Stimulated activated CD8-positive, alpha-beta memory T cell treated with anti-CD3 and anti-CD28 coated beads, Interleukin-15, amount 100 ng/mL, for 24 hours (primary cell): Measurements from ENCODE around the gene PROCR.
"Not testable (repeated sequence)": the region's sequence is repeated elsewhere in the genome, so short reads cannot be mapped to it uniquely, and the experiment has no call there.

Source experiments
- DNase-seq: peaks from one replicate; pipeline ENCODE4 v3.0.0-alpha.2; 2020; ENCODE audit warnings: low read depth

PROCR gene

DNA sequence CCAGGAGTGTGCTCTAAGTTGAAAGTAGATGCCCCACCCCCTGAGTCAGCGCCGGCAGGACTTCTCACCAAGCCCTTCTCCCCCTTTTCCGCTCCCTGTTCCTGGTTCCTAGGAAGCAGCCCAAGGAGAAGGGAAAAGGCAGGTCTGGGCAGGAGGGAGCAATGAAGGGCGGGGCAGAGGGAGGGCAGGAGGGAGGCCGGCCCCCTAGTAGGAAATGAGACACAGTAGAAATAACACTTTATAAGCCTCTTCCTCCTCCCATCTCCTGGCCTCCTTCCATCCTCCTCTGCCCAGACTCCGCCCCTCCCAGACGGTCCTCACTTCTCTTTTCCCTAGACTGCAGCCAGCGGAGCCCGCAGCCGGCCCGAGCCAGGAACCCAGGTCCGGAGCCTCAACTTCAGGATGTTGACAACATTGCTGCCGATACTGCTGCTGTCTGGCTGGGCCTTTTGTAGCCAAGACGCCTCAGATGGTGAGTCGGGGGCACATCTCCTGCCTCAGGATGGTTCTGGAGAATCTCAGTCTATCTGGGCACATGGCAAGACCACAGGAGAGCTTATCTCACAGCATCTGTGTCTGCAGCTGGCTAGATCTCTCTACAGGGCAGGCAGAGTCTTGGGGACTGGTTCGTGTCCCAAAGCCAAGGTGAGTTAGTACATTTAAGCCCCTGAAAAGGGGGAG, at the start of gene PROCR:
PROCR (plus strand) TSS at position 320 of the 681 bp plus-strand sequence; CDS start at position 403, 83 bp downstream.
- no peak for DNase-seq

GRCh38 chr20:35122756-35123405, 49.0 kb upstream of the PROCR start:
- no peak for DNase-seq

- DNase-seq, result no peak
Measured at GRCh38 chr20:35125753-35126152, 46.1 kb upstream of the PROCR start.

- DNase-seq, result no peak
Measured at GRCh38 chr20:35129647-35130069, 42.2 kb upstream of the PROCR start.

DNA sequence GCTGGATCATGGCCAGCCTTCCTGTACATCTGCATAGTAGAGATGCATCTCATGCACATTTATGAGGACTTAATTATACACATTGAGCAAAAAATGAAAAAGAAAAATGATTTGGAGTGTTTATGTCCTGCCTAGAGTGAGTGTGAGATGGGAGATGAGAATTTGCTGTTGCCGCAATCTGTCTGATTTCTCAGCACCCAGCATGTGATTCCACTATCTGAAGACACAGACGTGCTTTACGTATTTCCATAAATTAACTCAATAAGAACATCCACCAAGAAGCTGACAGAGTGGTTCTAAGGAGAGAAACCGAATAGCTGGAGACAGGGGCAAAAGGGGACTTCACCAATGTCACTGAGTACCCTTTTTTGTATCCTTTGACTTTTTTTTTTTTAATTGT, 39.9 kb upstream of the PROCR start:
- DNase-seq, result no peak

DNA sequence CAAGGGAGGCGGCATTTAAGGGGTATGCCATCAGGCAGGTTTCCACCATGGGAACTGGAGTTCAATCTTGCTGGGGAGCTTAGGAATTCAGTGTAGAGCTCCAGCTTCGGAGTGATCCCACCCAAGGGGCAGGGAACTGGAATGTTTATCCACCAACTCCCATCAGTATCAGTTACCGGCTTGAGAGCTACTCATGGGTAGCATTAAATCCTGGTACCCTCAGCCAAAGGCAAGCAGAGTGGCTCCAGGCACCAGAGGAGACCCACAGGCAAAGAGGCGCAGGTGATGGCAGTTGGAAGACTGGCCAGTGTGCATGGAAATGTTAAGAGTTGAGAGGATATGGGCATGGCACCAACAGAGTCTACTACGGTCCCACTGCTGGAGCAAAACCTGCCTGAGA, 38.8 kb upstream of the PROCR start:
- DNase-seq, result no peak

- no peak for DNase-seq
Measured at GRCh38 chr20:35133735-35134134, 38.1 kb upstream of the PROCR start.

DNA sequence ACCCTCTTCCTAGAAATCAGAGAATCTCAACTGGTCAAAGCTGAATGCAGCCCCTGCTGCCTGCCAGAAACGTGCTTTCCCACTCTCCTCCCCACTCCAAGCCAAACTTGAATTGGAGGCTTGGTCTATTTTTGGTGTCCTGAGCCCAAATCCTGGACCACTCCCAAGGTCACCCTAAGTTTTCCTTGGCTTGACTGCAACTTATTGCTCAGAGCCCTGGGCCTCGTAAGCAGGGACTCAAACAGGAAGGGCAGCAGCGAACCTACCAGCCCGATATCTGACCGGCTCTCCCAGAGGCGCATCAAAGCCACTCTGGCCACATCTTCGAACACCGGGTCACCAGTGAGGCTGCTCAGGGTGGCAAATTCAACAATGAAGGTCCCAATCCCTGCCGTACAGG, 37.4 kb upstream of the PROCR start:
- DNase-seq, result no peak

GRCh38 chr20:35134880-35135279, 37.0 kb upstream of the PROCR start:
- no peak for DNase-seq

DNA sequence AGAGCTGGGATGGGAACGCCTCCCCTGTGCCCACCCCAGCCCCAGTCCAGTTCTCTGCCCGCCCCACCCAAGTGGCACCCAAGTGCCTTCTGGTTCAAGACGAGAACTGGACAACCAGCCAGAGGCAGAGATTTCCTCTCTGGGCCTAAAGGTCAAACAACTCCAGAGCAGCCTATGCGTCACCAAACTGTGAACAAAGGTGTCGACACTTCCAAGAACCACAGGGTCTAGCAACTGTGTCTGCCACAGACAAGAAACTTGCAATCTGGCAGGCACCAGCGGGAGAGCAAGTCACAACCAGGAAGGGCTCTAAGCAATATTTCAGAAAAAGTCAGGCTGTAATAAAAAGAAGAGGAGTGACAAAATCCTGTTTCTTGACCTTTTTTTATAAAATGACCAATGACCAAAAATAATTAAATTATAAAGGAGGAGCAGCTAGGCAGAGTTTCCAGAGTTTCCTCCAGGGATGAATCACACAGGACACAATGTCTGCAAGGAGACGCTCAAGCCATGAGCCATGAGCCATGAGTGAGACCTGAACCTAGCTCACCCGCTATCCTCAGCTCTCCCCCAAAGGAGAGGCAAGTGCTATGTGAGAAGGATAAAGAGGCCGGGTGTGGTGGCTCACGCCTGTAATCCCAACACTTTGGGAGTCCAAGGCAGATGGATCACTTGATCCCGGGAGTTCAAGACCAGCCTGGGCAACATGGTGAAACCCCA, 35.8 kb upstream of the PROCR start:
- DNase-seq, result no peak

GRCh38 chr20:35144694-35145093, 27.2 kb upstream of the PROCR start:
- DNase-seq, result no peak

GRCh38 chr20:35145141-35145564, 26.7 kb upstream of the PROCR start:
- DNase-seq, result no peak

GRCh38 chr20:35146299-35146919, 25.5 kb upstream of the PROCR start:
- DNase-seq, result no peak

DNA sequence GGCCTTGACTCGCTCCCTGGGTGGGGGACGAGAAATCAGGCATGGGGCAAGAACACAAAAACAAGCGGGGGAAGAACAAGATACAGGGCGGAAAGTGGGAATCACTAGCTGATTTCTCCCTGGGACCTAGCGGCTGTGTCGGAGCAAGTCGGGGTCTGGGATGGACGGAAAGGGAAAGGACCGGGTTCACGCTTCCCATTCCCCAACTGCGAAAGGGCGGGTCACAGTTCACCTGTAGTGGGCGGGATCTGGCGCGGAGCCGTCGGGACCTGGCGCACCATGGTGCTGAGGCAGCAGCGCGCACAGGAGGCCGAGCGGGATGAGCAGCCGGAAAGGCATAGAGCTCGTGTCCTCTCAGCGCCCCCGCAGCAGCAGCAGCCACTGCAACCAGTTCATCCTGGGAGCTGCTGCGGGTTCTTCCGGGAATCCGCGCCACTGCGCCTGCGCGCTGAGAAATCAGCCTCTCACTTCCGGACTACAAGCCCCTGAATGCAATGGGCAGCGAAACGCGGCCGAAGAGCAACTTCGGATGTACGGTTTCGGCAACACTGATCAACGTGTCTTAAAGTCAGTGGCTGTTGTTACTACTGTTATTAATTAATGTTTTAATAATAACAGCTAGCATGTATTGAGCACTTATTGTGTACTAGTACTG, 24.8 kb upstream of the PROCR start, which contains the start of gene EDEM2:
EDEM2 (minus strand) TSS at position 417 of the 655 bp plus-strand sequence; CDS start at position 339, 78 bp downstream.
- DNase-seq, result peak; percentile 80

DNA sequence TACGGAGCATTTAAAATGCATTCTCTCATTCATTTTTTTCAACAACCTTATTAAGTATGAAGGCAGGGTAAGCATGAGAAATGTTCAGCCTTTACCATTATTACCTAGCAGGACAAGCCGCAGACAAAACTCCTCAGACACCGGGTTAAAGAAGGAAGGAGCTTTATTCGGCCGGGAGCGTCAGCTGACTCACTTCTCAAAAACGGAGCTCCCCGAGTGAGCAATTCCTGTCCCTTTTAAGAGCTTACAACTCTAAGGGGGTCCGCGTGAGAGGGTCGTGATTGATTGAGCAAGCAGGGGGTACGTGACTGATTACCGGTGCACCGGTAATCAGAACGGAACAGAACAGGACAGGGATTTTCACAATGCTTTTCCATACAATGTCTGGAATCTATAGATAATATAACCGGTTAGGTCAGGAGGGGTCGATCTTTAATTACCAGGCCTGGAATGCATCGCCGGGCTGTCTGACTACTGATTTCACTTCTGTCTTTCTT, 24.2 kb upstream of the PROCR start:
- DNase-seq, result not testable (repeated sequence)

- no peak for DNase-seq
Measured at GRCh38 chr20:35150846-35151579, 20.9 kb upstream of the PROCR start.

DNA sequence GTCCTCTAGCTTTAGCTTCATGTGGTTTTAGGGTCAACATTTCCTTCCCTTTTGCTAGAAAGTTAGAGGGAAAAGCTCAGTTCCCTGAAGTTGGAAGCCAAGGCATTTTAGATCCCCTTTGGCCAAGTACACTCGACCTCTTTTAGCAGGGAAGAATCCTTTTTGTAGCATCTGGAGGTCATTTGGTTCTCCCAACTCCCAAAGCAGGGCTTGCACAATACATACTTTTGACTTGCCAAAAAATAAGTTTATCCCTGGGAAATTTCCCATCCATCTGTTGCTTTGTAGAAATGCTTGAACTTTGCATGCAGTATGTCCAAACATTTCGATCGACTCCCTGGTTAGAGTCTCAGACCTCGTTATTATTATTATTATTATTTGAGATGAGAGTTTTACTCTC, 20.1 kb upstream of the PROCR start:
- no peak for DNase-seq

DNA sequence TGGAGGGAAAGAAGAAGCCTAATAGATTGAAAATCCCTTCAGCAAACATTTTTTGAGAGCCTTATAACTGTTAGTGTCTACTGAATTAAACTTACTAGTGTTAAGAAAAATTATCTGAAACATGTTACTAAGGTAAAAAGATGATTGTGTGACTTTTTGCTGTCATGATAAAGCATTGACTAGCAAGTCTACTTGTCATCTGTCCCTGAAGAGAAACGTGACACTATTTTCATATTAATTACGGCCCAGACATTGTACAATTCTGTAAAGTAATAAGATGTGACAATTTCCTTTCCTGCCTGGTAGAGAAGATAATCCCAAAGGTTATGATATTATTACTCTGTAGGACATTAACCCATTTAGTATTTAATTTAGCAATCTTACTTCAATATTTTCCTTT, 15.9 kb upstream of the PROCR start:
- no peak for DNase-seq

DNA sequence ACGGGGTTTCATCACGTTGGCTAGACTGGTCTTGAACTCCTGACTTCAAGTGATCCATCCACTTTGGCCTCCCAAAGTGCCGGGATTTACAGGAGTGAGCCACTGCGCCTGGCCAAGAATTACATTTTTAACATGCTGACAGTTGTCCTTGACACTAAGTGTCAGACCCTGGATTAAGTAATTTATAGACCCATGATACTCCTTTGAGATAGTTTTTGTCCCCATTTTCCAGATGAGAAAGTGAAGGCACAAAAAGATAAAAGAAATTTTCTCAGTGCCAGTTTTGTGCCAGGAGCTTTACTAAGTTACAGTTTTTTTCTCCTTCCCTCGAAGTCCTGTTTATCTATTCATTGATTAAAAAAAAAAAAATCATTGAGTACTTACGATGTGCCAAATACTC, 14.9 kb upstream of the PROCR start:
- no peak for DNase-seq

DNA sequence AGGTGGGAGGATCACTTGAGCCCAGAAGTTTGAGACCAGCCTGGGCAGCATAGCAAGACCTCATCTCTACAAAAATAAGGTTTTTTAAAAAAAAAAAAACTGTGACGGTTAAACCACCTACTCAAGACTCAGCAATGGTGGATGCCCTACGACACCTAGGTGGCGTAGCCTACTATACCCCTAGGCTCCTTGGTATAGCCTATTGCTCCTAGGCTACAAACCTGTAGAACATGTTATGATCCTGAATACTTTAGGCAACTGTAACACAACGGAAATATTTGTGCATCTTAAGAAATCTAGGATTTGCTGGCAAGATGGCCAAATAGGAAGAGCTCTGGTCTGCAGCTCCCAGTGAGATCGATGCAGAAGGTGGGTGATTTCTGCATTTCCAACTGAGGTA, 11.5 kb upstream of the PROCR start:
- not testable (repeated sequence) for DNase-seq

- not testable (repeated sequence) for DNase-seq
Measured at GRCh38 chr20:35164531-35164930, 7.3 kb upstream of the PROCR start.
